ENCODE data around the gene CD300LF.

Gene CD300LF

GRCh38 chr17:74645010-74645409, 67.7 kb downstream of the CD300LF start:
- in situ Hi-C loops (cut with MboI; ENCODE audit: low sequenced_read_pairs), result no loop called here

- in situ Hi-C loops (cut with MboI; ENCODE audit: low sequenced_read_pairs), result no loop called here
Observed at GRCh38 chr17:74644419-74644818, 68.3 kb downstream of the CD300LF start.

Measured in hTERT RPE-1 (cell line).